H1 (cell line): ENCODE data around the gene PROZ. TPM values are rescaled to one million over a fixed set of nuclear protein-coding genes. Genes with fewer than 3 reads are reported as not detected.

ENCODE experiments used
- CTCF ChIA-PET: fragments of 300-600 bp; sonication (Branson Sonifier 250); formaldehyde crosslinking; loops from one replicate; lab custom pipeline; 2021; ENCODE audit not compliant: partially characterized antibody; lab: Charles Lee
- POLR2A ChIA-PET: fragments of 300-600 bp; sonication (Branson Sonifier 250); formaldehyde crosslinking; loops from one replicate; lab custom pipeline; 2021; ENCODE audit warnings: inconsistent platforms; ENCODE audit not compliant: partially characterized antibody; lab: Charles Lee
- DNase-seq, 2 experiments: peaks; one replicate each; pipeline versions ENCODE4 v3.0.0 to v3.0.0-alpha.2; 2010 to 2022; ENCODE audit warnings: low spot score in 2 of 2, low read depth in 1 of 2, mixed read lengths in 1 of 2
- FAIRE-seq: peaks from 2 replicates; lab custom pipeline; 2011; peaks lifted over from hg19 to GRCh38; lab: Jason Lieb, UNC
- H2AFZ ChIP-seq: 2 replicates; pipeline ENCODE4 v1.8.1; 2012; ENCODE audit warnings: low read length, inconsistent platforms
- H2AK5ac ChIP-seq: 2 replicates; pipeline ENCODE4 v1.6.1; 2013; ENCODE audit warnings: low read depth, low read length
- H2BK120ac ChIP-seq: replicated peaks from 2 replicates; pipeline ENCODE3; 2013; ENCODE audit warnings: low read depth, low read length, inconsistent platforms
- H2BK12ac ChIP-seq: 2 replicates; pipeline ENCODE4 v1.6.1; 2013; ENCODE audit warnings: low read depth, low read length
- H2BK15ac ChIP-seq: 2 replicates; pipeline ENCODE4 v1.6.1; 2013; ENCODE audit warnings: low read length
- H2BK20ac ChIP-seq: 2 replicates; pipeline ENCODE4 v1.6.1; 2013; ENCODE audit warnings: low read length
- H2BK5ac ChIP-seq: 2 replicates; pipeline ENCODE4 v1.6.1; 2013; ENCODE audit warnings: low read depth, low read length
- H3K14ac ChIP-seq: 2 replicates; pipeline ENCODE4 v1.6.1; 2013; ENCODE audit warnings: inconsistent platforms; ENCODE audit not compliant: insufficient read length
- H3K18ac ChIP-seq: 2 replicates; pipeline ENCODE4 v1.6.1; 2013; ENCODE audit warnings: low read length; ENCODE audit errors: extremely low read depth
- H3K23ac ChIP-seq: 2 replicates; pipeline ENCODE4 v1.6.1; 2013; ENCODE audit warnings: inconsistent platforms; ENCODE audit not compliant: insufficient read length
- H3K23me2 ChIP-seq: 2 replicates; pipeline ENCODE4 v1.6.1; 2013; ENCODE audit warnings: low read depth, low read length
- H3K27ac ChIP-seq: 2 replicates; pipeline ENCODE4 v1.6.1; 2011; ENCODE audit warnings: low read depth, low read length, inconsistent platforms
- H3K27me3 ChIP-seq, 4 experiments: replicated peaks in 1 of 4; 1 replicate in 1 of 4; 2 replicates in 3 of 4; pipeline versions ENCODE4 v1.6.1 to v1.8.1; 2011 to 2013; ENCODE audit warnings: low read length in 3 of 4, mild to moderate bottlenecking in 3 of 4, inconsistent platforms in 2 of 4, mixed read lengths in 2 of 4, moderate library complexity in 1 of 4; ENCODE audit not compliant: control insufficient read depth in 3 of 4, insufficient read depth in 3 of 4; ENCODE audit errors: extremely low read depth in 1 of 4
- H3K36me3 ChIP-seq, 4 experiments: 2 replicates each; pipeline versions ENCODE4 v1.6.1 to v1.8.1; 2011 to 2013; ENCODE audit warnings: mild to moderate bottlenecking in 4 of 4, low read length in 3 of 4, moderate library complexity in 2 of 4, control low read depth in 1 of 4, inconsistent platforms in 1 of 4; ENCODE audit not compliant: insufficient read depth in 4 of 4, control insufficient read depth in 2 of 4
- H3K4ac ChIP-seq: replicated peaks from 2 replicates; pipeline ENCODE3; 2013; ENCODE audit warnings: low read length, low read depth, mixed read lengths, inconsistent platforms; ENCODE audit not compliant: insufficient read length
- H3K4me1 ChIP-seq, 4 experiments: replicated peaks in 1 of 4; 1 replicate in 1 of 4; 2 replicates in 3 of 4; pipeline versions ENCODE4 v1.6.1 to v1.8.1; 2011 to 2013; ENCODE audit warnings: low read length in 3 of 4, inconsistent platforms in 2 of 4, mixed read lengths in 1 of 4; ENCODE audit not compliant: insufficient read depth in 4 of 4, control insufficient read depth in 3 of 4
- H3K4me2 ChIP-seq, 2 experiments: 2 replicates each; pipeline versions ENCODE4 v1.6.1 to v1.8.1; 2011 to 2013; ENCODE audit warnings: low read depth in 2 of 2, low read length in 2 of 2, control low read depth in 1 of 2, inconsistent platforms in 1 of 2, mild to moderate bottlenecking in 1 of 2; ENCODE audit not compliant: insufficient read depth in 1 of 2
- H3K4me3 ChIP-seq, 4 experiments: fragments of 200-600, 300-600 bp in 1 of 4; sonication (generic), shearing (Covaris generic), sonication (Bioruptor Twin) in 1 of 4; 2 replicates each; pipeline versions ENCODE4 v1.5.1 to v1.8.1; 2011 to 2016; ENCODE audit warnings: low read length in 4 of 4, low read depth in 3 of 4, control low read depth in 2 of 4, inconsistent platforms in 2 of 4, mild to moderate bottlenecking in 2 of 4, mixed read lengths in 1 of 4, moderate library complexity in 1 of 4; ENCODE audit not compliant: insufficient read depth in 2 of 4; ENCODE audit errors: extremely low read depth in 1 of 4
- H3K56ac ChIP-seq: replicated peaks from 2 replicates; pipeline ENCODE3; 2013; ENCODE audit warnings: low read depth, mild to moderate bottlenecking, mixed read lengths, low read length, inconsistent platforms; ENCODE audit not compliant: insufficient read length
- H3K79me1 ChIP-seq: 2 replicates; pipeline ENCODE4 v1.6.1; 2013; ENCODE audit warnings: low read depth, low read length, control low read depth
- H3K79me2 ChIP-seq, 2 experiments: 2 replicates each; pipeline versions ENCODE4 v1.6.1 to v1.8.1; 2012 to 2013; ENCODE audit warnings: low read length in 2 of 2, mild to moderate bottlenecking in 2 of 2, inconsistent platforms in 1 of 2; ENCODE audit not compliant: insufficient read depth in 2 of 2, control insufficient read depth in 1 of 2
- H3K9ac ChIP-seq, 4 experiments: replicated peaks in 1 of 4; 1 replicate in 1 of 4; 2 replicates in 3 of 4; pipeline versions ENCODE4 v1.6.1 to v1.8.1; 2011 to 2013; ENCODE audit warnings: low read depth in 3 of 4, low read length in 3 of 4, control low read depth in 2 of 4, mild to moderate bottlenecking in 2 of 4, moderate library complexity in 2 of 4, inconsistent platforms in 1 of 4; ENCODE audit errors: extremely low read depth in 1 of 4
- H3K9me3 ChIP-seq, 2 experiments: 2 replicates each; pipeline versions ENCODE4 v1.6.1 to v1.8.1; 2012 to 2013; ENCODE audit warnings: mild to moderate bottlenecking in 2 of 2, moderate library complexity in 2 of 2, control low read depth in 1 of 2, inconsistent platforms in 1 of 2, low read depth in 1 of 2, low read length in 1 of 2, mixed read lengths in 1 of 2; ENCODE audit not compliant: insufficient read depth in 2 of 2
- H4K20me1 ChIP-seq, 2 experiments: replicated peaks in 1 of 2; 2 replicates each; pipeline versions ENCODE3 to v1.8.1; 2011 to 2013; ENCODE audit warnings: inconsistent platforms in 2 of 2, low read length in 2 of 2, mild to moderate bottlenecking in 1 of 2; ENCODE audit not compliant: insufficient read depth in 2 of 2, control insufficient read depth in 1 of 2
- H4K5ac ChIP-seq: 2 replicates; pipeline ENCODE4 v1.6.1; 2013; ENCODE audit warnings: low read length, low read depth, mixed read lengths, inconsistent platforms; ENCODE audit not compliant: insufficient read length
- H4K8ac ChIP-seq: 2 replicates; pipeline ENCODE4 v1.8.0; 2013; ENCODE audit warnings: mild to moderate bottlenecking, moderate library complexity, low read length, inconsistent platforms; ENCODE audit not compliant: insufficient read depth; ENCODE audit errors: extremely low read depth
- H4K91ac ChIP-seq: replicated peaks from 2 replicates; pipeline ENCODE3; 2013; ENCODE audit warnings: low read length, mixed read lengths, inconsistent platforms; ENCODE audit not compliant: insufficient read length
- CTCF ChIP-seq, 3 experiments: IDR thresholded peaks; 1 replicate in 2 of 3; 2 replicates in 1 of 3; pipeline versions ENCODE4 v1.5.1 to v1.6.1; 2011; ENCODE audit warnings: low read length in 3 of 3, mild to moderate bottlenecking in 3 of 3, inconsistent platforms in 2 of 3, low read depth in 1 of 3, moderate library complexity in 1 of 3; ENCODE audit not compliant: insufficient read depth in 1 of 3; ENCODE audit errors: control extremely low read depth in 1 of 3
- POLR2A ChIP-seq, 2 experiments: IDR thresholded peaks; 1 replicate in 1 of 2; 2 replicates in 1 of 2; pipeline ENCODE4 v1.6.1; 2011; ENCODE audit warnings: low read depth in 2 of 2, low read length in 2 of 2, mild to moderate bottlenecking in 2 of 2; ENCODE audit errors: control extremely low read depth in 1 of 2
- RAD21 ChIP-seq, 2 experiments: IDR thresholded peaks in 1 of 2; conservative IDR thresholded peaks in 1 of 2; 2 replicates each; pipeline ENCODE4 v1.6.1; 2011; ENCODE audit warnings: low read depth in 2 of 2, low read length in 2 of 2, improper control_type of control experiment in 1 of 2, inconsistent platforms in 1 of 2, mild to moderate bottlenecking in 1 of 2, moderate library complexity in 1 of 2
- WGBS, 2 experiments: shearing (Covaris generic) in 1 of 2; methylation state at CpG; one replicate each; pipeline versions ENCODE4 v1.1.6 to v1.1.7; 2013 to 2015; ENCODE audit warnings: low lambda C conversion rate in 2 of 2, mixed read lengths in 2 of 2, inconsistent platforms in 1 of 2, low coverage in 1 of 2, missing lambda C conversion rate in 1 of 2; ENCODE audit not compliant: insufficient replicate concordance in 2 of 2, insufficient coverage in 1 of 2, insufficient read length in 1 of 2; ENCODE audit errors: extremely low coverage in 1 of 2, missing lambda C conversion rate in 1 of 2; 5-methylcytosine and 5-hydroxymethylcytosine counted together
- polyA plus RNA-seq, 7 experiments: library from polyadenylated mRNA; depleted of rRNA in 3 of 7; stranded (reverse) in 5 of 7; unstranded in 2 of 7; fragments of >200 nt in 5 of 7; fragments of 200-250 nt in 2 of 7; gene quantifications; 1 replicate in 5 of 7; 2 replicates in 1 of 7; 4 replicates in 1 of 7; pipeline versions ENCODE4 v1.2.1 to v1.2.3, GENCODE V29; 2011 to 2013; ENCODE audit warnings: missing spikeins in 2 of 7, mixed read lengths in 2 of 7
- total RNA-seq: library from RNA; stranded (reverse); fragmentation: NEBNext Ultra II Directional; extraction: Animal tissue kit (Norgen Biotek cat#: 25700); gene quantifications from 2 replicates; pipeline ENCODE4 v1.2.1, GENCODE V29; 2021

The PROZ gene
- total and polyA plus RNA-seq, 2 of the 8 experiments (the other 6 are each of a cell fraction or from before 2014, with no cell fraction given), result not detected

DNA sequence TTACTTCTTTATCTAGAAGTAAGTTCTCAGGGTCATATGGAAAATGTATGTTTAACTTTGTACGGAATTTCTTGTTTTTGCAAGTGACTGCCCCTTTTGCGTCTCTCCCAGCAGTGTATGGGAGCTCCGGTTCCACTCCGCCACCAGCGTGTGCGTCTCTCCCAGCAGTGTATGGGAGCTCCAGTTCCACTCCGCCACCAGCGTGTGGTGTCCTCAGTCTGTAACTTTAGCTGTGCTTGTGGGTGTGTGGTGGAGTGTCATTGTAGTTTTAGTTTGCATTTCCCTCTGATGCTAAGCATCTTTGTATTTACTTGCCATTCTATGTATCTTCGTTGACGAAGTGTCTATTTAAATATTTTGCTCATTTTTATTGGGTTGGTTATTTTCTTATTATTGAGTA is 53.3 kb downstream of the PROZ start:
- Histone ChIP-seq H3K56ac (no peak overlapping the region), H3K4me1 (peaks cover 3 to 20% (median 12%) of the 10 kb centered on the region in 4 experiments; a peak in 6 of 7 replicates), H3K4ac (no peak overlapping the region), H2BK12ac (no peak overlapping the region), H4K5ac (no peak overlapping the region), H3K23ac (no peak overlapping the region), H2AK5ac (no peak overlapping the region), H3K27ac (no peak overlapping the region), H3K27me3 (no peaks in the 10 kb centered on the region), H2AFZ (no peak overlapping the region), H3K23me2 (peaks cover 5% of the 10 kb centered on the region), H2BK5ac (no peak overlapping the region), H2BK120ac (no peak overlapping the region), H3K9ac (no peak overlapping the region), H3K14ac (no peak overlapping the region), H3K79me1 (peaks cover 14% of the 10 kb centered on the region; the same call in 1 of the 2 replicates), H3K4me3 (no peak overlapping the region), H3K9me3 (no peaks in the 10 kb centered on the region), H2BK15ac (no peak overlapping the region), H3K79me2 (peaks cover 51 to 84% of the 10 kb centered on the region in 2 experiments), H3K4me2 (peak overlapping the region in 1 of 2 experiments; percentile 11; a peak in 1 of 4 replicates), H2BK20ac (no peak overlapping the region), H3K18ac (no peak overlapping the region), H4K8ac (no peak overlapping the region), H4K20me1 (peaks cover 7 to 18% of the 10 kb centered on the region in 2 experiments), H3K36me3 (peaks cover 0 to 10% (median under 1%) of the 10 kb centered on the region in 4 experiments; a peak in 3 of 8 replicates), H4K91ac (no peak overlapping the region)
- FAIRE-seq (peak; percentile 48), DNase-seq (no peak)
- 87% methylated on average over 10 of the region's 10 CpGs; no CpG with 5 or more reads in 1 of the 2 experiments for WGBS, 2 experiments
- TF ChIP-seq RAD21 (IDR thresholded peaks at IDR 0.05 in 1 of 2, conservative IDR thresholded peaks at IDR 0.05 in 1 of 2; ENCODE audit: low read depth in 2 of 2, low read length in 2 of 2) (peak; percentile 41 to 58; a peak in 3 of 4 replicates), POLR2A (IDR thresholded peaks at IDR 0.05; ENCODE audit: control extremely low read depth in 1 of 2, low read depth in 2 of 2, low read length in 2 of 2) (no peak), CTCF (IDR thresholded peaks at IDR 0.05; ENCODE audit: control extremely low read depth in 1 of 3, insufficient read depth in 1 of 3, low read depth in 1 of 3, low read length in 3 of 3) (peak; percentile 47 to 75 (median 70))
- ChIA-PET CTCF (interaction anchor here (0.6 to 0.9 kb wide), 6 partner anchors 18 to 1814 kb away, joined by 3 to 6 read pairs (median 3); no protein-coding TSS in a partner anchor), POLR2A (interaction anchor here (0.6 to 3.0 kb wide), 9 partner anchors 8 to 51 kb away, joined by 3 to 8 read pairs (median 3); no protein-coding TSS in a partner anchor)
